Measurements from ENCODE around the gene GNLY.

GRCh38 chr2:85666435-85667316 lies 27.5 kb upstream of the GNLY start:
- TF ChIP-seq POLR2A (IDR thresholded peaks at IDR 0.05): no peak
- TF ChIP-seq, protein P1, sequence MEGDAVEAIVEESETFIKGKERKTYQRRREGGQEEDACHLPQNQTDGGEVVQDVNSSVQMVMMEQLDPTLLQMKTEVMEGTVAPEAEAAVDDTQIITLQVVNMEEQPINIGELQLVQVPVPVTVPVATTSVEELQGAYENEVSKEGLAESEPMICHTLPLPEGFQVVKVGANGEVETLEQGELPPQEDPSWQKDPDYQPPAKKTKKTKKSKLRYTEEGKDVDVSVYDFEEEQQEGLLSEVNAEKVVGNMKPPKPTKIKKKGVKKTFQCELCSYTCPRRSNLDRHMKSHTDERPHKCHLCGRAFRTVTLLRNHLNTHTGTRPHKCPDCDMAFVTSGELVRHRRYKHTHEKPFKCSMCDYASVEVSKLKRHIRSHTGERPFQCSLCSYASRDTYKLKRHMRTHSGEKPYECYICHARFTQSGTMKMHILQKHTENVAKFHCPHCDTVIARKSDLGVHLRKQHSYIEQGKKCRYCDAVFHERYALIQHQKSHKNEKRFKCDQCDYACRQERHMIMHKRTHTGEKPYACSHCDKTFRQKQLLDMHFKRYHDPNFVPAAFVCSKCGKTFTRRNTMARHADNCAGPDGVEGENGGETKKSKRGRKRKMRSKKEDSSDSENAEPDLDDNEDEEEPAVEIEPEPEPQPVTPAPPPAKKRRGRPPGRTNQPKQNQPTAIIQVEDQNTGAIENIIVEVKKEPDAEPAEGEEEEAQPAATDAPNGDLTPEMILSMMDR (IDR thresholded peaks at IDR 0.05 in 4 of 5, conservative IDR thresholded peaks at IDR 0.05 in 1 of 5): no peak

All from gastrocnemius medialis (tissue), 4 donors.